MCF 10A (cell line): ENCODE data around the gene MIB2. TPM values are rescaled to one million over a fixed set of nuclear protein-coding genes. Genes with fewer than 3 reads are reported as not detected.

Source experiments
- BruUV-seq: library from RNA; stranded (reverse); fragments of 400-500 nt; replicated peaks from 2 replicates; lab custom pipeline; 2021; lab: Mats Ljungman, UMichigan
- CTCF ChIA-PET: fragments of 300-600 bp; sonication (Branson Sonifier 250); formaldehyde crosslinking; extraction: SDS; loops from one replicate; lab custom pipeline; 2021; ENCODE audit warnings: antibody characterized with exemption, inconsistent platforms; lab: Yijun Ruan, JAX
- POLR2A ChIA-PET: fragments of 300-600, 350-650 bp; sonication (Branson Sonifier 250); formaldehyde crosslinking; extraction: SDS; loops from one replicate; lab custom pipeline; 2020; ENCODE audit warnings: antibody characterized with exemption, inconsistent platforms; lab: Yijun Ruan, JAX
- DNase-seq: peaks from one replicate; pipeline ENCODE4 v3.0.0-alpha.2; 2018; ENCODE audit not compliant: unreplicated experiment
- H3K27ac Mint-ChIP-seq: one replicate; pipeline ENCODE4 v1.8.0; 2022; ENCODE audit warnings: mild to moderate bottlenecking, low read depth, mixed read lengths; ENCODE audit not compliant: unreplicated experiment
- H3K27me3 Mint-ChIP-seq: one replicate; pipeline ENCODE4 v1.8.0; 2022; ENCODE audit warnings: mixed read lengths; ENCODE audit not compliant: insufficient read depth, unreplicated experiment
- H3K36me3 Mint-ChIP-seq: one replicate; pipeline ENCODE4 v1.8.0; 2022; ENCODE audit warnings: mild to moderate bottlenecking, moderate library complexity, mixed read lengths; ENCODE audit not compliant: insufficient read depth, unreplicated experiment
- H3K4me1 Mint-ChIP-seq: one replicate; pipeline ENCODE4 v1.8.0; 2022; ENCODE audit warnings: mixed read lengths; ENCODE audit not compliant: insufficient read depth, unreplicated experiment
- H3K4me3 Mint-ChIP-seq: one replicate; pipeline ENCODE4 v1.8.0; 2022; ENCODE audit warnings: mild to moderate bottlenecking, moderate library complexity, mixed read lengths; ENCODE audit not compliant: unreplicated experiment
- H3K9me3 Mint-ChIP-seq: one replicate; pipeline ENCODE4 v1.8.0; 2022; ENCODE audit warnings: mixed read lengths; ENCODE audit not compliant: unreplicated experiment
- intact Hi-C: fragments of 100-400 bp; cut with micrococcal nuclease; formaldehyde crosslinking; loops from 2 replicates; pipeline ENCODE4 v1.14.1; 2022
- total RNA-seq: library from RNA; stranded (reverse); gene quantifications from 2 replicates; pipeline ENCODE4 v1.2.3, GENCODE V29; 2022
- TF ChIP-seq, protein P1 (sequence below): fragments of 200-600 bp; IDR thresholded peaks from one replicate; pipeline ENCODE4 v1.8.0; 2022; ENCODE audit warnings: antibody characterized with exemption, mild to moderate bottlenecking; ENCODE audit not compliant: unreplicated experiment

Gene MIB2
- total RNA-seq, 1 experiment from 2014 or later, result 46.4 TPM

DNA sequence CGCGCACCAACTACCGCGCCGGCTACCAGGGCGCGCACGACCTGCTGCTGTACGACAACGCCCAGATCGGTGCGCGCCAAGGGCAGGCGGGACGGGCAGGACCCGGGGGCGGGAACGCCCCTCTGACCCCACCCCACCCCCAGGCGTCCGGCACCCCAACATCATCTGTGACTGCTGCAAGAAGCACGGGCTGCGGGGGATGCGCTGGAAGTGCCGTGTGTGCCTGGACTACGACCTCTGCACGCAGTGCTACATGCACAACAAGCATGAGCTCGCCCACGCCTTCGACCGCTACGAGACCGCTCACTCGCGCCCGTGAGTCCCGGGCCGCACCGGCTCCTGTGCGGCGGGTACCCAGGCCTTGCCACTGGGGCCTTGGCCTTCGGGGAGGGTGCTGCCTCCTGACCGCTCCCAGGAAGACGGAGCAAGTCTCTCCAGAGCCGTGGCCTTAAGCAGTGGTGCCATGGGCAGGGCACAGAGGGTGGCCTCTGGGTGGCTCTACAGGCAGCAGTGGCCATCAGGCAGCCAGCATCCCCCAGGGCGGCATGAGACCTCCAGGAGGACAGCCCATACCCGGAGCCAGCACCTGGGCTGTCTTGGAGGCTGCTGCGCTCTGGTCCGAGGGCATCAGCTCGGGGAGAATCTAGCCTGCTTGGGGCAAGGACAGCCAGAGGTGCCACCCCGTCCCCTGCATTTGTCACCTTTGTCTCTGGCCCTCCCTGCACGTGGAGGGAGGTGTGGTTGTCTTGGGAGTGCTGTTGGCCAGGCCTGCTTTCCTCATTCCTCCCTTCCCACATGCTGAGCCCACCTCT lies 8.5 kb downstream of the MIB2 start:
- DNase-seq, result no peak
- Mint-ChIP-seq H3K4me3 (no peak overlapping the region), H3K9me3 (no peaks in the 10 kb centered on the region), H3K4me1 (no peaks in the 10 kb centered on the region), H3K36me3 (peaks cover 7% of the 10 kb centered on the region), H3K27me3 (no peaks in the 10 kb centered on the region), H3K27ac (no peak overlapping the region)
- TF ChIP-seq, protein P1, sequence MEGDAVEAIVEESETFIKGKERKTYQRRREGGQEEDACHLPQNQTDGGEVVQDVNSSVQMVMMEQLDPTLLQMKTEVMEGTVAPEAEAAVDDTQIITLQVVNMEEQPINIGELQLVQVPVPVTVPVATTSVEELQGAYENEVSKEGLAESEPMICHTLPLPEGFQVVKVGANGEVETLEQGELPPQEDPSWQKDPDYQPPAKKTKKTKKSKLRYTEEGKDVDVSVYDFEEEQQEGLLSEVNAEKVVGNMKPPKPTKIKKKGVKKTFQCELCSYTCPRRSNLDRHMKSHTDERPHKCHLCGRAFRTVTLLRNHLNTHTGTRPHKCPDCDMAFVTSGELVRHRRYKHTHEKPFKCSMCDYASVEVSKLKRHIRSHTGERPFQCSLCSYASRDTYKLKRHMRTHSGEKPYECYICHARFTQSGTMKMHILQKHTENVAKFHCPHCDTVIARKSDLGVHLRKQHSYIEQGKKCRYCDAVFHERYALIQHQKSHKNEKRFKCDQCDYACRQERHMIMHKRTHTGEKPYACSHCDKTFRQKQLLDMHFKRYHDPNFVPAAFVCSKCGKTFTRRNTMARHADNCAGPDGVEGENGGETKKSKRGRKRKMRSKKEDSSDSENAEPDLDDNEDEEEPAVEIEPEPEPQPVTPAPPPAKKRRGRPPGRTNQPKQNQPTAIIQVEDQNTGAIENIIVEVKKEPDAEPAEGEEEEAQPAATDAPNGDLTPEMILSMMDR, result no peak
- intact Hi-C loops, result no loop called here
- ChIA-PET CTCF (interaction anchor here (0.6 kb wide), 1 partner anchor 25 kb away, joined by 5 read pairs; no protein-coding TSS in a partner anchor), POLR2A (no interaction called here)
- no TSS peak for BruUV-seq

DNA sequence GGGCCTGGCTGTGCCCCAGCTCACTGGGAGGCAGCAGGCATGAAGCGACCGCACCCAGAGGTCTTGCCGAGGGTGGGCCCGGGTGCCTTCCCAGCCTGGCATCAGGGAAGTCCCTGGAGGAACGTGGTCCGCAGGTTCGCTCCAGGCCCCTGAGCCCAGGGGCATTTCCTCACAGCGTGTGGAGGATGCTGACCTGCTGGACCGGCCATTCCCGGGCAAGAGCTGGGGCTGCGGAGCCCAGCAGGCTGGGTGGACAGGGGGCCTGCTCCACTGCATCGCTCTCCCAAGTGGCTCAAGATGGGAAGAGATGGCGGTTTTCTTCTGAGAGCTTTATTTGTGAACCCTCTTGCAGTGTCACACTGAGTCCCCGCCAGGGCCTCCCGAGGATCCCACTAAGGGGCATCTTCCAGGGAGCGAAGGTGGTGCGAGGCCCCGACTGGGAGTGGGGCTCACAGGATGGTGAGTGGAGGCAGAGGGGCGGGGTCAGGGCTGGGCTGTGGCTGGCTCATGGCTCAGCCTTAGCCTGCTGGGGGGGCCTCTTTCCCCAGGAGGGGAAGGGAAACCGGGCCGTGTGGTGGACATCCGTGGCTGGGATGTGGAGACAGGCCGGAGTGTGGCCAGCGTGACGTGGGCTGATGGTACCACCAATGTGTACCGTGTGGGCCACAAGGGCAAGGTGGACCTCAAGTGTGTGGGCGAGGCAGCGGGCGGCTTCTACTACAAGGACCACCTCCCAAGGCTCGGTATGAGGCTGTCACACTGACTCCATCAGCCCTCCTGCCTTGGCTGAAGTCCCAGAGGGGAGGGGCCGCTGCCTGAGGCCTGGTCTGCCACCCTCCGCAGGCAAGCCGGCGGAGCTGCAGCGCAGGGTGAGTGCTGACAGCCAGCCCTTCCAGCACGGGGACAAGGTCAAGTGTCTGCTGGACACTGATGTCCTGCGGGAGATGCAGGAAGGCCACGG lies 9.4 kb downstream of the MIB2 start:
- no peaks in the 10 kb centered on the region for H3K9me3 Mint-ChIP-seq
- intact Hi-C loops, result no loop called here

DNA sequence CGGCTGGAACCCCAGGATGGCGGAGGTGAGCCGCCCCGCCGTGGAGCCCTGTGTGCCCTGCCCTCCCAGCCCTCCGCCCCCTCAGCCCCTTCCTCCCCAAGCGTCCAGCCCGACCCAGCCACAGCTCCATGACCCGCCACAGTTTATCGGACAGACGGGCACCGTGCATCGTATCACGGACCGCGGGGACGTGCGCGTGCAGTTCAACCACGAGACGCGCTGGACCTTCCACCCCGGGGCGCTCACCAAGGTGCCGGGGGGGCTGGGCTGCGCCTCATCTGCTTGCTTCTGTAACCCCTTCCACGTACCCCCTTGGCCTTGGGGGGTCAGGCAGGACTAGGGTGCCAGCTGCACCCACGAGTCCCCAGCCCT lies 10.1 kb downstream of the MIB2 start:
- Mint-ChIP-seq H3K27me3 (no peaks in the 10 kb centered on the region), H3K9me3 (no peaks in the 10 kb centered on the region), H3K4me3 (no peak overlapping the region), H3K4me1 (no peaks in the 10 kb centered on the region), H3K27ac (no peak overlapping the region), H3K36me3 (peaks cover 7% of the 10 kb centered on the region)
- DNase-seq, result no peak
- BruUV-seq, result no TSS peak
- intact Hi-C loops, result no loop called here
- TF ChIP-seq, protein P1, result no peak
- ChIA-PET CTCF (no interaction called here), POLR2A (no interaction called here)

More for the DNA sequence above, 9.4 kb downstream of the MIB2 start:
- H3K36me3 Mint-ChIP-seq, result peaks cover 7% of the 10 kb centered on the region
- no peaks in the 10 kb centered on the region for H3K27me3 Mint-ChIP-seq
- POLR2A ChIA-PET, result no interaction called here
- TF ChIP-seq, protein P1, result no peak
- no TSS peak for BruUV-seq
- CTCF ChIA-PET, result interaction anchor here (0.6 kb wide), 1 partner anchor 24 kb away, joined by 5 read pairs; no protein-coding TSS in a partner anchor
- no peak overlapping the region for H3K4me3 Mint-ChIP-seq
- no peaks in the 10 kb centered on the region for H3K4me1 Mint-ChIP-seq
- no peak overlapping the region for H3K27ac Mint-ChIP-seq
- no peak for DNase-seq

DNA sequence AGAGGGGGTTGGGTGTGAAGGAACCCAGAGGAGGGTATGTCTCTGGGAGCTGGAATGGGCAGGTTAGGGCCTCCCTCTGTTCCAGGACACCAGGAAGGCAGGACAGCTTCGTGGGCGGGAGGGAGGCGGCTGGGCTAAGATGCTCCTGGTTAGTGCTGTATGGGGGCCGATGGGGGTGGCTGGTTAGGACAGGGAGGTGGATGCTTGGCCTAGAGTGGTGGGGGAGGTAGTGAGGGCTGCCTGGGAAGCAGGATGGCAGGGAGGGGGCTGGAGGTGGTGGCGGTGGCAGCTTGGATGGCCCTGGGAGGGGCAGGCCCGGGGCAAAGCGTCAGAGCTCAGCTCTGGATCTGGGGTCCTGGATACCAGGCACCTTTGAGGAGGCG lies 10.5 kb downstream of the MIB2 start:
- Mint-ChIP-seq H3K4me1 (no peaks in the 10 kb centered on the region), H3K9me3 (no peaks in the 10 kb centered on the region), H3K27ac (no peak overlapping the region), H3K4me3 (no peak overlapping the region), H3K27me3 (no peaks in the 10 kb centered on the region), H3K36me3 (peaks cover 7% of the 10 kb centered on the region)
- BruUV-seq, result no TSS peak
- intact Hi-C loops, result no loop called here
- TF ChIP-seq, protein P1, result no peak
- DNase-seq, result no peak
- ChIA-PET POLR2A (no interaction called here), CTCF (no interaction called here)
